GM12872 (cell line): Measurements from ENCODE around the gene BCOR.

ENCODE experiments used
- CTCF ChIP-seq: IDR thresholded peaks from 3 replicates; pipeline ENCODE4 v1.5.1; 2011; ENCODE audit warnings: low read depth, mild to moderate bottlenecking, low read length, moderate library complexity; ENCODE audit not compliant: insufficient read depth

The BCOR gene

GRCh38 chrX:40090961-40091360 is 6.8 kb downstream of the BCOR start:
- TF ChIP-seq CTCF, result no peak

DNA sequence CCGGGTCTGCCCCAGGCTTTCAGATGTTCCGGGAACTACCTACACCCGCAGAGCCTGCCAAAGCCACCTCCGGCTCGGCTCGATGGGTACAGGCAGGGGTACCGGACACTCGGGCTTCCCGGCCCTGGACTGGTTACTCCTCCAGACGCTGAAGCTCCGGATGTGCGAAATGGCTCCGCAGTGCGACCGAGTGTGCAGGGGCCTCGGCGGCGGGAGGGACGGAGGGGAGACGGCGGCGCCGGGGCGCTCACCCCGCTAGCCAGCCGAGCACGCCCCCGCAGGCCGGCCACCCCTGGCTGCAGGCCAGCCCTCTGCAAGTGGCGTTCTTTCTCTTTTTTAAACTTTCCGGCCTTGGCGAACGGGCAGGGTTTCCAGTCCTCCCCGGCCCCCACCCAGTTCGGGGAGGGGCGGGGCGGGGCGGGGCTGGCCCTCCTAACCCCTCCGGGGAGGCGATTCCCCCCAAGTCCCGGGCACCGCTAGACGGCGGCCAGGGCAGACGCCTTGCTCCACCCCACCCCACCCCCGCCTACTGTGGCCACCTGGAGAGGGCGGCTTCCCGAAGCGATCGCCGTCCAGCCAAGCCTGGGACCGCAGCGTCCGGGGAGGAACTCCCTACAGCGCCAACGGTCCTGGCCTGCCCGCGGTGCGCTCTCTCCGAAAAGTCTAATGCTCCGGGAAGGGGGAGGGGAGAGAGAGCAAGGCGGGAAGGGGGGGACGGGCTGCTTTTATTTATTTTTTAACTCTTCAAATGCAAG is 7.5 kb downstream of the BCOR start:
- no peak for TF ChIP-seq CTCF

DNA sequence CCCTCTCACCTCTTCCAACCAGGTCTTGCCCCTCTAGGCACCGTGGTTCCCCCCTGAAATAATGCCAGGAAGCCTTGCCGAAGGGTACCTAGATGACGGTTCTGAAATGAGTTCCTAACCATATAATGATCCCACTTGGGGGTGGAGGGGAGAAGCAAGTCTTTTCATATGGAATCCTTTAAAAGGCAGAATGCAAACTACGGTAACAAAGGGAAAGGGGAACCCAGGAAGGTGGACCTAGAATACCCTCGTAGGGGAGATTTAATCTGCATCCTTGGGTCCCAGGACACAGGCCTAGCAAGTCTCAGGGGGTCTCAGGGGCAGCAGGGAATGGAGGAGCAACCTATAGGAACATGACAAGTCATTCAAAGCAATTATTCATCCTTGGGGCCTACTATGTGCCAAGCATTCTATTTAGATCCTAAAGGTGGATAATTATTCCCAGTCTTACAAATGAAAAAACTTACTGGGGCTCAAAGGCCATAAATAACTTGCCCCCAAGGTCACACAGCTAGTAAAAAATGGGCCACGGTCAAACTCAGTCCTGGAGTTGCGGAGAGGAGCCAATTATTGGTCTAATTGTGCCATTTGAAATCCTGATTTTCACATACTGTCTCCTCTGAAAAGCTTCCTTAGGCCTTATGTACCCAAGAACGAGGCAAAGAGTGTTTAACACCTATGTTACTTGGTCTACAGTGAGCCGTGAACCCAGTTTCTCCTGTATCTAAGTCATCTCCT is 8.8 kb downstream of the BCOR start:
- no peak for TF ChIP-seq CTCF

GRCh38 chrX:40088299-40088625 is 9.5 kb downstream of the BCOR start:
- TF ChIP-seq CTCF, result no peak

DNA sequence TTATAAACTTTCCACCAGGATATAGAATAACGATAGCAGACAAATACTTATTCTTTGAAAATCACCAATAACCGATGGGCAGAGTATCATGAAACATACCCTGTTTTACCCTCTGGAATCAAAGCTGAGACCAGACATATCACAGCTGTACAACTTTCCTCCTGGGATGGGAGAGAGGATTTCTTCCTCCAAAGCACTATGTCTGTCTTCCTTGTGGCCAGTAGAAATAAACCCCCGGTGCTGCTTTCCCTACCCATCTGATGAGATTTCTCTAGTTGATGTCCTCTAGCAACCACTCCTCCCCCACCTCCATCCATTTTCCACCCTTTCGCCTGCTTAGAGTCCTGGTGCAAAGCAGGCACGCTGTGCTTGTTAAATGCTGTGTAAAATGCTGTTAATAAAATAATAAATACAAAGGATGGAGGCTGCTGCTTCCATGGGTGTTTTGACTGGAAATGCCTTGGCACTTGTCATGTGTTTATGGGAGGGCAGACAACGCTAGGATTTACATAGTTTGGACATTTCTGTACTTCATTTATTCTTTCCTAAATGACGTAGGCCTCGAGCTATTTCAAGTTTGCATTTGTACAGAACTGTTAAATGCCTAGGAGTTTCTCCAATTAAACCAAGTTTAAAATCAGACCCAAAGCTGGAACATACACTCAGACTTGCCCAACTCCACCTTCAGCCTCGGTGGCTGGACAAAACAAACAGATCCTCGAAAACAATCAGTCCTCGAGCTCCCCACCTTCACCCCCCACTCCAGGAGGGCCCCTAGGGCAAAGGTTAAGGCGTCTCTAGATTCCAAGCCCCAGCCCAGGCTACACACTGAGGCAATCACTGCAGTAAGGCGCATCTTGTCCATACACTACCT is 10.1 kb downstream of the BCOR start:
- no peak for TF ChIP-seq CTCF

- TF ChIP-seq CTCF, result no peak
These were observed 11.0 kb downstream of the BCOR start for GRCh38 chrX:40086569-40087335.

DNA sequence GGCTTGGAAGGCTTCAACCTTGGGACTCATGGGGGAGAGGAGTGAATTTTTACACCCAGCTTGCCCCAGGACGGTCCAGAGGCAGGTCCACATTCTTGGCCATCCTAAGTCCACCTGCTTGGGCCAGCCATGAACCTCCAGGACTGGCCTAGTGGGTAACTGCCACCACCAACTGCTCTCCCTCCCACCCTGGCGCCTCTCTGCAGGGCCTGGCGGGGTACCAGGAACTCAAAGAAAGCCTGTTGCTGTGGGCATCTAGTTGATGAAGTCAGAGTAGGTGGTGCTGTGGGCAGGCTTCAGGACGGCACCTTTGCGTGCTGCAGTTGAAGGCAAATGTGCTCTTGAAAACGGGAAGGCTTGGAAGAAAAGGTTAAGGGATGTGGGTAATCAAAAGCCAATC is 12.0 kb downstream of the BCOR start:
- no peak for TF ChIP-seq CTCF
